GM12872 (cell line): ENCODE results near the gene C12orf42.

Source experiments
- TF ChIP-seq, protein P1 (sequence below): IDR thresholded peaks from 3 replicates; pipeline ENCODE4 v1.5.1; 2011; ENCODE audit warnings: low read depth, mild to moderate bottlenecking, low read length, moderate library complexity; ENCODE audit not compliant: insufficient read depth

The C12orf42 gene

DNA sequence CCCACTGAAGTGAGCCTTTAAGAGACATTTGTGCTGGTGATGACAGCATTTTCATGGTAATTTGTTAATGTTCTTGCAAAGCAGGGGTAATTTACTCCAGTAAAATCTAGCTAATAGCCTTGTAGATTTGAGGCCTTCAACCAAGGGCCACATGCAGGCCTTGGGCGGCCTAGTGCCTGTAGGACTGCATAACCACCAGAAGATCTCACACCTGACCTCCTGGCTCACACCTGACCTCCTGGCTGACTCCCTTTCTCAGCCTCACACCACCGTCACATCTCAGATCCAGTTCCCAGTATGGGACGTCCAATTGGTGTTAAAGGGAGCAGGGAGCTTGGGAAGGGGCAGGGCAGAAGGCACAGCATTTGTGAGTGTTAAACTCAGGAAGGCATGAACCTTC lies 26.9 kb downstream of the C12orf42 start:
- TF ChIP-seq, protein P1, sequence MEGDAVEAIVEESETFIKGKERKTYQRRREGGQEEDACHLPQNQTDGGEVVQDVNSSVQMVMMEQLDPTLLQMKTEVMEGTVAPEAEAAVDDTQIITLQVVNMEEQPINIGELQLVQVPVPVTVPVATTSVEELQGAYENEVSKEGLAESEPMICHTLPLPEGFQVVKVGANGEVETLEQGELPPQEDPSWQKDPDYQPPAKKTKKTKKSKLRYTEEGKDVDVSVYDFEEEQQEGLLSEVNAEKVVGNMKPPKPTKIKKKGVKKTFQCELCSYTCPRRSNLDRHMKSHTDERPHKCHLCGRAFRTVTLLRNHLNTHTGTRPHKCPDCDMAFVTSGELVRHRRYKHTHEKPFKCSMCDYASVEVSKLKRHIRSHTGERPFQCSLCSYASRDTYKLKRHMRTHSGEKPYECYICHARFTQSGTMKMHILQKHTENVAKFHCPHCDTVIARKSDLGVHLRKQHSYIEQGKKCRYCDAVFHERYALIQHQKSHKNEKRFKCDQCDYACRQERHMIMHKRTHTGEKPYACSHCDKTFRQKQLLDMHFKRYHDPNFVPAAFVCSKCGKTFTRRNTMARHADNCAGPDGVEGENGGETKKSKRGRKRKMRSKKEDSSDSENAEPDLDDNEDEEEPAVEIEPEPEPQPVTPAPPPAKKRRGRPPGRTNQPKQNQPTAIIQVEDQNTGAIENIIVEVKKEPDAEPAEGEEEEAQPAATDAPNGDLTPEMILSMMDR: no peak

DNA sequence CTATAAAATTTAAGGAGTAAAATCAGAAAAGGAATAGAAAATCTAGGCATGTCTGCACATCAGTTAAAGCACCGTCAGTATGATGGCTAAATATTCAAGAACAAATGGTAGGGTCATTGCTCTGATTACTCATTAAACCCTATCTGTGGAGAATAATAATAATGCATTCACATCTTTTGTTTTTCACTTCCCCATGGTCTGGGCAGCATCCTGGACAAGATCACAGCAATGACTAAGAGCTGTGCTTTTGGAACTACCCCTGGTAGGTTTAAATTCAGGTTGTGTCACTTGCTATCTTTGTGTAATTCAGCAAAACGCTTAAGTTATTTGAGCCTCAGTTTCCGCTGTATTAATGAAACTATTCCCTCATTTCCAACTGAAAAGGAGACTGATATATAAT lies 33.1 kb downstream of the C12orf42 start:
- TF ChIP-seq, protein P1: no peak

DNA sequence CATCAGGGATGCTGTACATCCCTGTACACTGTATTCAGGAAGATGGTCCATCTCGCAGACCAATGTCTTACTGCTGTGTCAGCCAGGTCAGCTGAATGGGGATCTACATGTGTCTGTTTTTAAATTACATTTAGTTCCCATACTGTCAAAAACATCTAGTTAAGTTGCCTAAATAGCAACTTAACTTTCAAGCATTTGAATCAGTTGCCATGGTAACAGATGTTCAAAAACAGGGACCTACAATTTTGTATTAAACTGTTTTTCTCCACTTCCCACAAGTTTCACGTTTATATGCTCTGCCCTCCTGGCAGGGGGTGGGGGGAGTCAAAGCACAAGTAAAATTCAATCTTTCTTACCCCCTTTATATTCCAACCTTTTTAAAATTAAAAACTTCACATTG lies 38.3 kb downstream of the C12orf42 start:
- TF ChIP-seq, protein P1: no peak

DNA sequence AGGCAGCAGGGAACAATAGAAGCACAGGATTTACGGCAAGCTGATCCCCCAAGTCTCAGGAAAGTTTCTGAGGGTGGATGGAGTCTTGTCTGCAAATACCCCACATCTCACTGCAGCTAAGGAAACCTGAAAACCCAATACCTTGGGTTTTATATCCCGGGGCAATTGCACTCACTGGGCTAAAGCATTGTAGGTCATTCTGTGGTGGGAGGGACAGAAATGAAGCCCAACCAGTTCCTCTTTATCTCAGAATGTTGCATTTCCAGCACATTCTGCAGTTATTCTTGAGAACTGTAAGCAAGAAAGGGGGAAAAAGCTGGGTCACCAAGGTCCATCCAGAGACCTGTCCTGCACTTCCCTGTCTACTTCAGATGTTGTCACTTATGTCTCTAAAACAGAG lies 39.8 kb downstream of the C12orf42 start:
- TF ChIP-seq, protein P1: no peak

DNA sequence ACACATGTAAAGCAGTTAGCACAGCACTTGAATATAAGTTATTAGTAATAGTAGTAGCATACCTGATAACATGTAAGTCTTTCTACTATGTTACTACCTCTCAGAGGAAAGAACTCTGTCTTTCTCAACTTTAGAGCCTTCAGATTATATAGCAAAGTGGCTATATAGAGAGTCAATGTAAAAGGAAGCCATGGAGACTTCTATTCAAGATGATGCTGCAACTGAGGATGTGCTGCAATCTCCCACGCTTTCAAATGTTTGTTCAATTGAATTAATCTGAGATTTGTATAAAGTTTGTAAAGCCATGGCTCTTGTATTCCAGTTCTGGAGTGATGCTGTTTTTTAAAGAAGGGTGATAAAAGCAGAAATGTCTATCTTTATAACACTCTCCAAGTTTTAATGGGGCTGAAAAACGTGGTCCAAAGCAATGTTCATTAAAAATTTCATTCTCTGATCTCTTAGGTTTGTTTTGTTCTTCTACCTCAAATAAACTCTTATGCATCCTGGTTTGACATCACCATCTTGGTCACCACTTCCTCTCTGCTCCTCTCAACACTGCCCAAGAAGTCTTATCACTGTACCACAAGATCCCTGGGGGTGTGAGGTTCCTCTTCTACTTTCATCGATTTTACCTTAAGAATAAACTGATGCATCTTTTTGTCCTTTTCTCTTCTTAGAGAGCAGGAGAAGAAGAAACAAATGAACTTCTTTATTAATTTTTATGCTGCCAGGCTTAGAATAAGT lies 40.6 kb downstream of the C12orf42 start:
- TF ChIP-seq, protein P1: no peak

DNA sequence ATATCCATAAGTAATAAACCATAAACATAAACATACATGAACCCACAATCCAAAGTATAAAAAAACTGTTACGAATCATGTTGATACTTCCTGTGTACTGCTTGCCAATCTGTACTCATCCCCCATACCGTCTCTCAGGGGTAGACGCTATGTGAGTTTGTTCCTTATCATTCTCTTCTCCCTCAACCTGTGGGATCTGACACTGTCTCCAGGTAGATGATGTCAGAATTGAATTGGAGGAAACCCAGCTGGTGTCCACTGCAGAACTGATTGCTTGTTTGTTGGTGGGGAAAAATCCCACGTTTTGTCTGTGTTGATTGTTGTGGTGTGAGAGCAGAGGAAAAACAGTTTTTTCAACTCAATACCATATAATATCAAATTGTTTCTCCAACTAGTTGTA lies 50.8 kb downstream of the C12orf42 start:
- TF ChIP-seq, protein P1: no peak

DNA sequence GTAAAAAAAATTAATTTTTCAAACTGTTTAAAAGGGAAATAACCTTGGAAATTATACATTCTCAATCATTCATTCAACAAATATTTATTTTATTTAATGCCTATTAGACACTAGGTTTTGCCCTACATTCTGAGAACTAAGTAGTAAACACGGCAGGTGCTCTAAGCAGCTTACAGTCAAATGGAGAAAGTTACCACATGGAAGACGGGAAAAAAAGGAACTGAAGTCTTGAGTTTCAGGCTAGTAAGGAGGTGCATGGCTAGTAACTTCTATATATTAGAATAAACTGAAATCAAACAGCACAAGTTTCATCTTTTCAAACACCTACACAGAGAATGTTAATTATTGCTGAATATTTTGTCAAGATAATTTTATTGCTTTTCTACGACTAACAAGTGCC lies 52.9 kb downstream of the C12orf42 start:
- TF ChIP-seq, protein P1: no peak
